Subcutaneous adipose tissue (tissue), 4 donors: ENCODE data around the gene RPL39L. TPM values are rescaled to one million over a fixed set of nuclear protein-coding genes. Genes with fewer than 3 reads are reported as not detected.

Experiments used
- CTCF ChIP-seq: fragments of 450-650 bp; IDR thresholded peaks from one replicate; pipeline ENCODE4 v1.5.1; 2016; ENCODE audit warnings: low read depth, mild to moderate bottlenecking, control low read depth, antibody characterized with exemption, moderate library complexity
- total RNA-seq, 4 donors: library from RNA; depleted of rRNA; stranded (reverse); fragments of >200 nt; gene quantifications; one replicate each; pipeline ENCODE4 v1.1.0, GENCODE V29; 2016

Gene RPL39L
- total RNA-seq, 4 donors from 2014 or later = 8.9 to 14.6 (median 10.6) TPM

GRCh38 chr3:187114511-187114910, 24.8 kb downstream of the RPL39L start:
- no peak for TF ChIP-seq CTCF

GRCh38 chr3:187112934-187113793, 26.1 kb downstream of the RPL39L start:
- no peak for TF ChIP-seq CTCF

GRCh38 chr3:187110156-187110555, 29.1 kb downstream of the RPL39L start:
- TF ChIP-seq CTCF = no peak

- TF ChIP-seq CTCF = no peak
These were observed 31.3 kb downstream of the RPL39L start for GRCh38 chr3:187107989-187108388.

GRCh38 chr3:187105700-187106099, 33.6 kb downstream of the RPL39L start:
- TF ChIP-seq CTCF = no peak

GRCh38 chr3:187104933-187105332, 34.4 kb downstream of the RPL39L start:
- no peak for TF ChIP-seq CTCF

- no peak for TF ChIP-seq CTCF
These were observed 35.0 kb downstream of the RPL39L start for GRCh38 chr3:187104342-187104741.
